Activated CD8-positive, alpha-beta memory T cell treated with anti-CD3 and anti-CD28 coated beads, Interleukin-2, amount 50 U/mL, for 1 hour (primary cell): ENCODE results near the gene CTPS1.

Experiments
- DNase-seq: peaks from one replicate; pipeline ENCODE4 v3.0.0-alpha.2; 2020; ENCODE audit errors: extremely low read depth

CTPS1 gene

GRCh38 chr1:40969445-40969844 lies 10.1 kb upstream of the CTPS1 start:
- DNase-seq = no peak

GRCh38 chr1:40971966-40972365 lies 7.5 kb upstream of the CTPS1 start:
- DNase-seq = no peak

- no peak for DNase-seq
These were observed 5.6 kb upstream of the CTPS1 start for GRCh38 chr1:40973912-40974311.

GRCh38 chr1:40974945-40975344 lies 4.6 kb upstream of the CTPS1 start:
- DNase-seq = no peak

GRCh38 chr1:40976952-40977690 lies 2.4 kb upstream of the CTPS1 start:
- DNase-seq = no peak

- no peak for DNase-seq
These were observed 1.8 kb upstream of the CTPS1 start for GRCh38 chr1:40977716-40978115.

GRCh38 chr1:40978886-40979240 lies 633 bp upstream of the CTPS1 start:
- no peak for DNase-seq

GRCh38 chr1:40980068-40980452 lies 564 bp downstream of the CTPS1 start:
- DNase-seq = no peak

- DNase-seq = no peak
These were observed 1.1 kb downstream of the CTPS1 start for GRCh38 chr1:40980453-40981121.

- DNase-seq = no peak
These were observed 2.4 kb downstream of the CTPS1 start for GRCh38 chr1:40981691-40982448.

GRCh38 chr1:40982721-40983120 lies 3.2 kb downstream of the CTPS1 start:
- DNase-seq = no peak

- no peak for DNase-seq
These were observed 3.8 kb downstream of the CTPS1 start for GRCh38 chr1:40983286-40983685.

- DNase-seq = no peak
These were observed 4.6 kb downstream of the CTPS1 start for GRCh38 chr1:40984066-40984465.

GRCh38 chr1:40984531-40984930 lies 5.0 kb downstream of the CTPS1 start:
- no peak for DNase-seq

- DNase-seq = no peak
These were observed 5.7 kb downstream of the CTPS1 start for GRCh38 chr1:40985161-40985560.

GRCh38 chr1:40985875-40986274 lies 6.4 kb downstream of the CTPS1 start:
- DNase-seq = no peak

GRCh38 chr1:40986328-40986783 lies 6.9 kb downstream of the CTPS1 start:
- no peak for DNase-seq

- DNase-seq = no peak
These were observed 7.5 kb downstream of the CTPS1 start for GRCh38 chr1:40986956-40987355.

- DNase-seq = no peak
These were observed 8.2 kb downstream of the CTPS1 start for GRCh38 chr1:40987439-40988276.

- DNase-seq = no peak
These were observed 8.8 kb downstream of the CTPS1 start for GRCh38 chr1:40988280-40988679.

- no peak for DNase-seq
These were observed 9.6 kb downstream of the CTPS1 start for GRCh38 chr1:40989066-40989465.

- no peak for DNase-seq
These were observed 17.6 kb downstream of the CTPS1 start for GRCh38 chr1:40997096-40997495.
